ENCODE data around the gene BNC2.

The BNC2 gene

GRCh38 chr9:16689351-16689938 lies 181.0 kb downstream of the BNC2 start:
- no peak for TF ChIP-seq TCF12 (IDR thresholded peaks at IDR 0.05; ENCODE audit: low read depth)

- no peak for TF ChIP-seq RAD21 (IDR thresholded peaks at IDR 0.05; ENCODE audit: low read depth)
- TF ChIP-seq TAF1 (IDR thresholded peaks at IDR 0.05; ENCODE audit: low read depth): no peak
- TF ChIP-seq EGR1 (IDR thresholded peaks at IDR 0.05): no peak
- TF ChIP-seq TCF12 (IDR thresholded peaks at IDR 0.05; ENCODE audit: low read depth): no peak
- no peak for TF ChIP-seq NFIC (IDR thresholded peaks at IDR 0.05)
- TF ChIP-seq ZBTB7A (IDR thresholded peaks at IDR 0.05; ENCODE audit: low read depth): no peak
- TF ChIP-seq YY1 (IDR thresholded peaks at IDR 0.05; ENCODE audit: low read depth): no peak
- TF ChIP-seq TEAD4 (IDR thresholded peaks at IDR 0.05): no peak
- TF ChIP-seq FOXM1 (IDR thresholded peaks at IDR 0.05; ENCODE audit: borderline replicate concordance, low read depth): no peak
- TF ChIP-seq EP300 (IDR thresholded peaks at IDR 0.05; ENCODE audit: borderline replicate concordance): no peak
- no peak for TF ChIP-seq CEBPB (IDR thresholded peaks at IDR 0.05)
- no peak for TF ChIP-seq REST (IDR thresholded peaks at IDR 0.05; ENCODE audit: low read depth)
- TF ChIP-seq USF1 (IDR thresholded peaks at IDR 0.05): no peak
- TF ChIP-seq CREB1 (IDR thresholded peaks at IDR 0.05; ENCODE audit: low read depth): no peak
- no peak for TF ChIP-seq MAX (IDR thresholded peaks at IDR 0.05)
Measured at GRCh38 chr9:16688814-16689213, 181.7 kb downstream of the BNC2 start.

GRCh38 chr9:16687678-16688369 lies 182.6 kb downstream of the BNC2 start:
- no peak for TF ChIP-seq TAF1 (IDR thresholded peaks at IDR 0.05; ENCODE audit: low read depth)
- TF ChIP-seq CREB1 (IDR thresholded peaks at IDR 0.05; ENCODE audit: low read depth): no peak
- no peak for TF ChIP-seq TEAD4 (IDR thresholded peaks at IDR 0.05)
- TF ChIP-seq EGR1 (IDR thresholded peaks at IDR 0.05): no peak
- TF ChIP-seq EP300 (IDR thresholded peaks at IDR 0.05; ENCODE audit: borderline replicate concordance): no peak
- no peak for TF ChIP-seq RAD21 (IDR thresholded peaks at IDR 0.05; ENCODE audit: low read depth)
- no peak for TF ChIP-seq ZBTB7A (IDR thresholded peaks at IDR 0.05; ENCODE audit: low read depth)
- no peak for TF ChIP-seq NFIC (IDR thresholded peaks at IDR 0.05)
- no peak for TF ChIP-seq REST (IDR thresholded peaks at IDR 0.05; ENCODE audit: low read depth)
- TF ChIP-seq YY1 (IDR thresholded peaks at IDR 0.05; ENCODE audit: low read depth): no peak
- no peak for TF ChIP-seq MAX (IDR thresholded peaks at IDR 0.05)
- no peak for TF ChIP-seq TCF12 (IDR thresholded peaks at IDR 0.05; ENCODE audit: low read depth)
- no peak for TF ChIP-seq USF1 (IDR thresholded peaks at IDR 0.05)

DNA sequence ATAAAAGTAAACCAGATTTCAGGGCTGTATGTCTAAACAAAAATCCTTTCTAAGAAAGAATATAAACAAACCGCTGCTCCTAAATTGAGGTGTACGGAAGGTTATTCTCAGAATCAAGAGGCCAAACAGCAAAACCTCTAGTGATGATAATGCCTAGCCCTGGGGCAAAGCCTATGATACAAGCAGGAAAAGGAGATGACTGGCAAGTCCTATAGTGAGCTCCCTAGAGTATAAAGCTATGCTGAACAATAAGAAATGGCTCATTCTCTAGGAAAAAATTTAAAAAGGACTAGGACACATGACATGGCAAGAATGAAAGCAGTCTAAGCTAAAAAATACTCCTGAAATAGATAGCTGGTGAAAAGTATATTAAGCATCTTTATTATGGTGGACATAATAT lies 187.1 kb downstream of the BNC2 start:
- TF ChIP-seq REST (IDR thresholded peaks at IDR 0.05; ENCODE audit: low read depth) (no peak), EGR1 (IDR thresholded peaks at IDR 0.05) (no peak), CEBPB (IDR thresholded peaks at IDR 0.05) (no peak), USF1 (IDR thresholded peaks at IDR 0.05) (no peak), TAF1 (IDR thresholded peaks at IDR 0.05; ENCODE audit: low read depth) (no peak), YY1 (IDR thresholded peaks at IDR 0.05; ENCODE audit: low read depth) (no peak), CREB1 (IDR thresholded peaks at IDR 0.05; ENCODE audit: low read depth) (no peak), EP300 (IDR thresholded peaks at IDR 0.05; ENCODE audit: borderline replicate concordance) (no peak), MAX (IDR thresholded peaks at IDR 0.05) (no peak), TEAD4 (IDR thresholded peaks at IDR 0.05) (no peak), ZBTB7A (IDR thresholded peaks at IDR 0.05; ENCODE audit: low read depth) (no peak), NFIC (IDR thresholded peaks at IDR 0.05) (no peak), TCF12 (IDR thresholded peaks at IDR 0.05; ENCODE audit: low read depth) (no peak), RAD21 (IDR thresholded peaks at IDR 0.05; ENCODE audit: low read depth) (no peak), FOXM1 (IDR thresholded peaks at IDR 0.05; ENCODE audit: borderline replicate concordance, low read depth) (no peak)

All from Ishikawa (cell line).